ENCODE results near the gene CREG1.

The CREG1 gene

DNA sequence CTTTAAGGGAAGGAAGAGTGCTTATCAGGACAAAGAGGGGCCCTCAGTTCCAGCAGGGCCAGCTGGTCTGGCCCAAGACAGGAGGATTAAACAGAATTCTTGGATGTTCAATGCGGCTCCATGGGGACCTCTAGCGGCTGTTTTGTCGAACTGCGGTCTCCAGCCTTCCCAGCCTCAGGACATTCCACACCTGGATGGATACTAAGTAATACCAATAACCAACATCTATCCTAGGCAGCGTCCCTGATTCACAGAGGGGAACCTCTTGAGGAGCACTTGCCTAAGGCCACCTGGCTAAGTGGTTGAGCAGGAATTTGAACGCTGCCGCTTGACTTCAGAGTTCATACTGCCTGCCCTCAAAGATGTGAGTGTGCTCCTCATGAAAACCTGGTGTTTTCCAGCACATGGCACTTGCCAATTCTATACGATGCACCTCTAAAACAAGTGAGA, 19.7 kb downstream of the CREG1 start:
- Histone ChIP-seq H3K27me3 (ENCODE audit: insufficient read depth, low read length) (no peaks in the 10 kb centered on the region), H3K36me3 (ENCODE audit: insufficient read depth, low read length) (no peaks in the 10 kb centered on the region), H3K4me1 (ENCODE audit: insufficient read depth, low read length) (peaks cover 3% of the 10 kb centered on the region), H3K4me3 (ENCODE audit: low read length) (no peak overlapping the region), H2AFZ (ENCODE audit: low read depth, low read length) (no peak overlapping the region), H3K9me3 (ENCODE audit: low read length) (no peaks in the 10 kb centered on the region)

GRCh38 chr1:167532964-167533824, 20.4 kb downstream of the CREG1 start:
- Histone ChIP-seq H3K4me1 (ENCODE audit: insufficient read depth, low read length) (peaks cover 3% of the 10 kb centered on the region), H2AFZ (ENCODE audit: low read depth, low read length) (no peak overlapping the region), H3K4me3 (ENCODE audit: low read length) (no peak overlapping the region), H3K36me3 (ENCODE audit: insufficient read depth, low read length) (no peaks in the 10 kb centered on the region), H3K9me3 (ENCODE audit: low read length) (no peaks in the 10 kb centered on the region), H3K27me3 (ENCODE audit: insufficient read depth, low read length) (no peaks in the 10 kb centered on the region)

DNA sequence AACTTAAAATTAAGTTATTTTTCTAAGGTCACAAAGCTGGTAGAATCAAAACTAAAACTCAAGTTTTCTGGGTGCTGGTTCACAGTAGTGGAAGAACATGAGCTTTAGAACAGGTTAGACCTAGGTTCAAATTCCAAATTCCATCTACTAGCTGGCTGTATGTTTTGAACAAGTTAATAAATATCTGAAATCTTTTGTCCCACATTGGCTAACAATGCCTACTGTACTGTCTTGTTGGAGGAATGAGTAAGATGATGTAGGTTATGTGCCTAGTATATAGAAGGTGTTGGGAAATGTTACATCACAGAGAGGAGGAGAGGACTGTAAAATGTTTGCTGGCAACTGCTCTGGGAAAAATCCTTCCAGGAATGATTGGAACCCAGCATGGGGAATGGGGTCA, 21.2 kb downstream of the CREG1 start:
- no peak overlapping the region for H2AFZ ChIP-seq (ENCODE audit: low read depth, low read length)
- no peaks in the 10 kb centered on the region for H3K9me3 ChIP-seq (ENCODE audit: low read length)
- H3K36me3 ChIP-seq (ENCODE audit: insufficient read depth, low read length), result no peaks in the 10 kb centered on the region
- no peak overlapping the region for H3K4me3 ChIP-seq (ENCODE audit: low read length)
- H3K4me1 ChIP-seq (ENCODE audit: insufficient read depth, low read length), result peaks cover 3% of the 10 kb centered on the region
- no peaks in the 10 kb centered on the region for H3K27me3 ChIP-seq (ENCODE audit: insufficient read depth, low read length)

- Histone ChIP-seq H3K36me3 (ENCODE audit: insufficient read depth, low read length) (no peaks in the 10 kb centered on the region), H3K4me1 (ENCODE audit: insufficient read depth, low read length) (peaks cover 3% of the 10 kb centered on the region), H3K4me3 (ENCODE audit: low read length) (no peak overlapping the region), H2AFZ (ENCODE audit: low read depth, low read length) (no peak overlapping the region), H3K27me3 (ENCODE audit: insufficient read depth, low read length) (no peaks in the 10 kb centered on the region), H3K9me3 (ENCODE audit: low read length) (no peaks in the 10 kb centered on the region)
Measured at GRCh38 chr1:167529829-167530474, 23.6 kb downstream of the CREG1 start.

GRCh38 chr1:167528057-167528728, 25.4 kb downstream of the CREG1 start:
- peaks cover 2% of the 10 kb centered on the region for H3K9me3 ChIP-seq (ENCODE audit: low read length)
- no peak overlapping the region for H3K4me3 ChIP-seq (ENCODE audit: low read length)
- no peaks in the 10 kb centered on the region for H3K36me3 ChIP-seq (ENCODE audit: insufficient read depth, low read length)
- H2AFZ ChIP-seq (ENCODE audit: low read depth, low read length), result no peak overlapping the region
- H3K4me1 ChIP-seq (ENCODE audit: insufficient read depth, low read length), result no peaks in the 10 kb centered on the region
- H3K27me3 ChIP-seq (ENCODE audit: insufficient read depth, low read length), result no peaks in the 10 kb centered on the region

- no peaks in the 10 kb centered on the region for H3K4me1 ChIP-seq (ENCODE audit: insufficient read depth, low read length)
Measured at GRCh38 chr1:167526667-167527383, 26.7 kb downstream of the CREG1 start.

DNA sequence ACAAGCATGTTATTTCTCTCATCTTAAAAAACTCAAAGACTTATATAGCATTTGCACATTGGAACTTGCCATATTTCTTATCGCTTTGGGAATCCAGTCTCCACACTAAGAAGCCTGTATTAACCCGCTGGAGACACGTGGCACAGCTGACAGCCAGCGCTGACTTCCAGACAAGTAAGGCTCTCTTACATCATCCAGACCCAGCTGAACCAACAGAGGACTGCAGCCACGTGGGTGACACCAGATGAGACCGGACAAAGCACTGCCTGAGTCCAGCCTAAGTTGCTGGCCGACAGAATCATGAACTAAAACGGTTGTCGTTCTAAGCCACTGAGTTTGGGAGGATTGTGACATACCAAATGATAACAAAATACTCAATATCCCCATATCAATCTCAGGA, 28.9 kb downstream of the CREG1 start:
- no peaks in the 10 kb centered on the region for H3K36me3 ChIP-seq (ENCODE audit: insufficient read depth, low read length)

More at GRCh38 chr1:167526667-167527383, 26.7 kb downstream of the CREG1 start:
- Histone ChIP-seq H3K36me3 (ENCODE audit: insufficient read depth, low read length) (no peaks in the 10 kb centered on the region), H3K9me3 (ENCODE audit: low read length) (peaks cover 2% of the 10 kb centered on the region), H3K4me3 (ENCODE audit: low read length) (no peak overlapping the region), H3K27me3 (ENCODE audit: insufficient read depth, low read length) (no peaks in the 10 kb centered on the region), H2AFZ (ENCODE audit: low read depth, low read length) (no peak overlapping the region)

DNA sequence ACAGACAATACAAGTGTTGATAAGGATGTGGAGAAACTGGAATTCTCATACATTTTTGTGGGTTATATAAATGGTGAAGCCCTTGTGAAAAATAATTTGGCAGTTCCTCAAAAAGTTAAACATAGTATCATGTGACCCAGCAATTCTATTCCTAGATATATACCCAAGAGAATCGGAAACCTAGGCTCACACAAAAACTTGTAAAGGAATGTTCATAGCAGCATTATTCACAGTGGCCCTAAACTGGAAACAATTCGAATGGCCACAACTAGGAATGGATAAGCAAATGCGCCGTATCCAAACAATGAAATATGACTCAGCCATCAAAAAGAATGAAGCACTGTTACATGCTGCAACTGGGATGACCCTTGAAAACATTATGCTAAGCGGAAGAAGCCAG, 31.3 kb downstream of the CREG1 start:
- Histone ChIP-seq H3K4me1 (ENCODE audit: insufficient read depth, low read length) (no peaks in the 10 kb centered on the region), H3K4me3 (ENCODE audit: low read length) (no peak overlapping the region), H3K36me3 (ENCODE audit: insufficient read depth, low read length) (no peaks in the 10 kb centered on the region), H3K9me3 (ENCODE audit: low read length) (peaks cover 2% of the 10 kb centered on the region), H3K27me3 (ENCODE audit: insufficient read depth, low read length) (no peaks in the 10 kb centered on the region), H2AFZ (ENCODE audit: low read depth, low read length) (no peak overlapping the region)

More for the DNA sequence above, 28.9 kb downstream of the CREG1 start:
- H3K27me3 ChIP-seq (ENCODE audit: insufficient read depth, low read length), result no peaks in the 10 kb centered on the region
- no peaks in the 10 kb centered on the region for H3K4me1 ChIP-seq (ENCODE audit: insufficient read depth, low read length)
- no peak overlapping the region for H2AFZ ChIP-seq (ENCODE audit: low read depth, low read length)
- no peak overlapping the region for H3K4me3 ChIP-seq (ENCODE audit: low read length)
- H3K9me3 ChIP-seq (ENCODE audit: low read length), result peaks cover 2% of the 10 kb centered on the region

GRCh38 chr1:167520711-167521206, 32.8 kb downstream of the CREG1 start:
- no peaks in the 10 kb centered on the region for H3K4me1 ChIP-seq (ENCODE audit: insufficient read depth, low read length)
- no peaks in the 10 kb centered on the region for H3K27me3 ChIP-seq (ENCODE audit: insufficient read depth, low read length)
- no peak overlapping the region for H3K4me3 ChIP-seq (ENCODE audit: low read length)
- peaks cover 2% of the 10 kb centered on the region for H3K9me3 ChIP-seq (ENCODE audit: low read length)
- H3K36me3 ChIP-seq (ENCODE audit: insufficient read depth, low read length), result no peaks in the 10 kb centered on the region
- H2AFZ ChIP-seq (ENCODE audit: low read depth, low read length), result no peak overlapping the region

- H3K9me3 ChIP-seq (ENCODE audit: low read length), result no peaks in the 10 kb centered on the region
- H3K4me1 ChIP-seq (ENCODE audit: insufficient read depth, low read length), result no peaks in the 10 kb centered on the region
- no peak within 1 kb of the TSS for H3K4me3 ChIP-seq (ENCODE audit: low read length)
- H3K36me3 ChIP-seq (ENCODE audit: insufficient read depth, low read length), result no peaks in the 10 kb centered on the region
- H2AFZ ChIP-seq (ENCODE audit: low read depth, low read length), result no peak within 1 kb of the TSS
- H3K27me3 ChIP-seq (ENCODE audit: insufficient read depth, low read length), result no peaks in the 10 kb centered on the region
Measured at GRCh38 chr1:167518331-167518700, 35.2 kb downstream of the CREG1 start, which contains the start of gene CD247. CD247 (minus strand) TSS chr1:167518529; CDS start chr1:167518465, 64 bp downstream.

DNA sequence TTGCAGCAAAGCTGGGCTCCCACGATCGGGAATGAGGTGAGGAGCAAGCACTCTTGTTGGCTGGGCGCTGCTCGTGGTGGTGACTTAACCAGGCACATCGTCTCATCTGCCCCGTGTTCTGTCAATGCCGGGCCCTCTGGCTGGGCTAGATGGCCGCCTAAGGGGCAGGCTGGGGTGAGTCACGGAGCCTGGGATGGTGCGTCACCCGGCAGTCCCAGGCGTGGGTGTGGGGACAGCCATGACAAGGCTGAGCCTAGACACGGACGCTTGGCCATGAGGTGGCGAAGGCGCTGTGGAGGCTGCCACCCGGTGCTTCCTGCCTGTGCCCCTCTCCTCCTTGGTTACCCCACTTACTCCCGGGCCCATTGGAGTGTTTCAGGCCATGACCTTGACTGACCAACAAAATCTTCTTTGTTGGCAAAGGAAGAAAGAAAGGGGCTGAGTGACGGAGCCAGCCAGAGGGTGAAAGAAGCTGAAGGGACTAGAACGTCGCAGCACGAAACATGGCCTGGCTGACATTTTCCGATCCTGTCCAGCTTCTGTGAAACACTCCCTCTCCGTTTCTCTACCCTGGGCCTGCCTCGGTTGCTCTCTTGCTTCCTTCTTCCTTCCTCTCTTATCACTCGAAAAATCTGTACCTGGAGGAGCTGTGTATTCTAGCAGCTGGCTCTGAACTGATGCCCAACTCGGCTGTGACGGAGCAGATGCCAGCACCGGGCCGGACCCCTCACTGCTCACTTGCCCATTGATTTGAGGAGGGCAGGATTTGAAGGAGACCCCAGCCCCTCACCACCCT, 35.8 kb downstream of the CREG1 start:
- Histone ChIP-seq H3K27me3 (ENCODE audit: insufficient read depth, low read length) (no peaks in the 10 kb centered on the region), H3K4me1 (ENCODE audit: insufficient read depth, low read length) (no peaks in the 10 kb centered on the region), H3K36me3 (ENCODE audit: insufficient read depth, low read length) (no peaks in the 10 kb centered on the region), H3K4me3 (ENCODE audit: low read length) (no peak overlapping the region), H2AFZ (ENCODE audit: low read depth, low read length) (no peak overlapping the region), H3K9me3 (ENCODE audit: low read length) (no peaks in the 10 kb centered on the region)
